Measurements from ENCODE around the gene HDGF. TPM values are rescaled to one million over a fixed set of nuclear protein-coding genes. Genes with fewer than 3 reads are reported as not detected.

The HDGF gene
- total RNA-seq, 1 experiment from 2014 or later: 327 TPM

DNA sequence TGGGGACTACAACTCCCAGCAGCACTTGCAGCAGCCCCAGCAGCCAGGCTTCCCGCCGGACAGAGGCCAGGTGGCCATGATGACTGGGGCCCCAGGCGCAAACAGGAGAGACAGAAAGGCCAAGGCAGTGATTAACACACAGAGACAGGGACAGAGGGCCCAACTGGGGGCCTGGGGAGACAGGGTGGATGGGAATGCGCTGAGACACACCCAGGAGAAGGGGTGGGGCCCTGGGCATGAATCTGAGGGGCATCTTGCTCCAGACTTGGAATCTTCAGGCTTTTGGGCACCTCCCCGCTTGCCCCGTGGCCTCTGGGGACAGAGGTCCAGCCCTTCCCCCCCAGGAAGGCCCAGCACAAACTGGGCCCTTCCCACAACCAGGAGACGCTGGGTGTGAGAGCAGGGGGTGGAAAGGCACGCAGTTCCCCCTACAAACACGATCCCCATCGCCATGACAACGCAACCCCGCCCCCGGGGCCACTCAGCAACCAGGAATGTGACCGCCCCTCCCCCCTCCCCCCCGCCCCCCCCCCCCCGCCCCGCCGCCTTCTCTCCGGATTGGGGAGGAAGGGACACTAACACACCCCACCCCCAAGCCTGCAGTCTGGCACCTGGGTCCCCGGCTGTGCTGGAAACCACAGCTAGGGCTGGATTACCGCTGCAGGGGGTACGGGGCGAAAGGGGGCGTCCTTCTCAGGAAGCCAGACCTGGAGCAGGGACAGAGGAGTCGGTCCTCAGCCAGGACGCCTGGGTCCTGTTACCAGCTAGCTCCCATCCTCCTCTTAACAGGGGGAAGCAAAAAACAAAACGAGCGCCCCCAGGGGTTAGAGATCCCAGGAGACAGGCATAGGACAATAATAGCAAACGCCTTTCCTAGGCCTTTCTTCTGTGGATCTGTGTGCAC, 4.5 kb downstream of the HDGF start:
- peak; percentile 96 for DNase-seq (ENCODE audit: low read depth)

GRCh38 chr1:156746406-156746727, 5.1 kb downstream of the HDGF start:
- DNase-seq (ENCODE audit: low read depth): no peak

DNA sequence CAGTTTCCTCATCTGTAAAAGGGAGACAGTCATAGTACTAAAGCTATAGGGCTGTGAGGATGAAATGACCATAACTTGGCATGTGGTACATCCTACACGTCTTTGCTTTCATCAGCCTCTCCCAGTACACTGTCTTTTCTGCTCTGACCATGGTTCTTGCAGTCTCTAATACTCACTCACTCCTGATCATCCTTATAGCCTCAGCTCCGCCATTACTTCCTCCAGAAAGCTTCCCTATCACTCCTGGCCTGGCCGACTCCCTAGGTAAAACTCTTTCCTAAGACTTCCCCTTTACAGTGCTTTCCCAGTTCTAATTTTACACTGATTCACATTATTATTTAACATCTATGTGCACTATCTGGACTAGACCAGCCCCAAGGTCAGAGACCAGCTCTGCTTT, 5.6 kb downstream of the HDGF start:
- no peak for DNase-seq (ENCODE audit: low read depth)

DNA sequence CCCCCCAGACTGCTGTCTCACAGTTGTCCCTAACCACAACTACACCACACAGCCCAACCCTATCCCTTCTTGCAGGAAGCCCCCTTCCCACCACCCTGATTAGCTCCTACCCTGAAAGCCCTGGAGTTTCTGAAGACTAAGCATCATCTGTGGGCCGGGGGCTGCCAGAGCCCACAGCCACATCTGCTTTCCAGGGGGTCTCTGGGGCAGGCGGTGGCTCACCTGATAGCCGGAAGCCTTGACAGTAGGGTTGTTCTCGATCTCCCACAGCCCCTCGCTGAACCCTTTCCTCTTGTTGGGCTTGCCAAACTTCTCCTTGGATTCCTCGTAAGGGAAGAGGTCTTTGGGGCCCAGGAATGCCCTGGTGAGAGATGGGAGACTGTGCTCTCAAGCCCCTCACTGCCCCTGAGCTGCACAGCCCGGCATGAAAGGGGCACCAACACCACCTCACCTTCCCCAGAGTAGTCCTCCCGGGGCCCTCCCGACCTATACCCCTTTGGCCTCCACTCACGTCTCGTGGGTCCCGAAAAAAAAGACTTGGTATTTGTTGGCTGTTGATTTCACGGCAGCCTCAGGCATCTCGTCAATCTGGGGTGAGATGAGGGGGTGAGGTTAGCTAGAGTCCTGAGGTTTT, 6.6 kb downstream of the HDGF start:
- DNase-seq (ENCODE audit: low read depth): no peak

DNA sequence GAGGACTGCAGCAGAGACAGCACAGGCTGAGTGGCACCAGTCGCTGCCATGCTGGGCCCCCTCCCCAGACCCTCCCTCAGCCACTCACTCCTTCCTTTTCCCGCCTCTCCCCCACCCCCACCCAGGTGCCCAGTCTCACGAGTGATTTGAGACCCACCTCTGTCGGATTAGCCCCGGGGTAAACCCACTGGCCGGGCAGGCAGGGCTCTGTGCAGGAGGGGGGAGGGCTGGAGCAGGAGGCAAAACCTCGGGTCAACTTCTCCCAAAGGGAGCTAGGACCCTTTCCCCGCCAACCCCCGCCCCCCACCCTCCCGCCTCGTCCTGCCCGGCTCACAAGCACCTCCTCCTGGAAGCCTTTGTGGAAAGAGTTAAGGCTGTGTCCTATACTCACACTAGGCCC, 7.1 kb downstream of the HDGF start:
- no peak for DNase-seq (ENCODE audit: low read depth)

- DNase-seq (ENCODE audit: low read depth): no peak
Observed at GRCh38 chr1:156743367-156744302, 7.8 kb downstream of the HDGF start.

- DNase-seq (ENCODE audit: low read depth): no peak
Observed at GRCh38 chr1:156742801-156743200, 8.7 kb downstream of the HDGF start.

DNA sequence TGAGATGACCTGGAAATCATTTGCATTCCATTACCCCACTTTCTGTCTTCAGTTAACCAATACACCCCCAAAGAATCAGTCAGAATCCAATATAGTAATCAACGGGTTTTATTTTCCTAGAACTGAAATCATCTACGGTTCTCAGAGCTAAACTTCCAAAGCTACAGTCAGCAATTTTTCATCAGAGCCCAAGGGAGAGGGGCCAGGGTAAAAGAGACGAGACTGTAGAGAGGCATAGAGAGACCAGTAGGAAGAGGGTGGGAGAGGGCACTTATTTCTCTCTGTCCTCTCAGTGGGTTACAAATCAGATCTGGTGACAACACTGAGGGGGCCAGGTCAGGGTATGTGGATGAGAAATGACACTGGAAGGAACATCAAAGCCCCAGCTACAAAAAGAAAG, 9.5 kb downstream of the HDGF start:
- DNase-seq (ENCODE audit: low read depth): no peak

- no peak for DNase-seq (ENCODE audit: low read depth)
Observed at GRCh38 chr1:156741481-156741983, 9.9 kb downstream of the HDGF start.

GRCh38 chr1:156740741-156741480, 10.6 kb downstream of the HDGF start, which contains the start of gene MRPL24:
Gene MRPL24, minus strand, starts transcription at chr1:156741088. Its CDS starts 2,384 bp downstream, at chr1:156738704.
- peak; percentile 99 for DNase-seq (ENCODE audit: low read depth)

GRCh38 chr1:156740237-156740740, 11.2 kb downstream of the HDGF start:
- peak; percentile 31 for DNase-seq (ENCODE audit: low read depth)

DNA sequence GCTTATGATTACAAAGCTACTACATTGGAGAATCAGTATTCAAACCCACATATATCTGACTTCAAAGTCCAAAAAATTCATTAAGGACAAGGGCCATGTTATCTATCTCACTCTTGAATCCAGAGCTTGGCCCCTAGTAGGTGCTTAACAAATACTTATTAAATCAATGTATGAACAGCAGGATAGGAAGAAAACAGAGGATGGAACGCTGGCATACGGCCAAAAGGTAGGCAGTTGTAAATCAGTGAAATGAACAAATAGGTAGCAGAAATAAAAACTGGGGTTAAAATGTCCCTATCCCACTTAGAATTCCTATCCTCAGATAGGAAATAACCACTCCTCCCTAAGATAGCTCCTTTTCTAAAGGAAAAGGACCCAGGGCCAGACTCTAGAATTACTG, 12.6 kb downstream of the HDGF start:
- no peak for DNase-seq (ENCODE audit: low read depth)

- no peak for DNase-seq (ENCODE audit: low read depth)
Observed at GRCh38 chr1:156738407-156738806, 13.1 kb downstream of the HDGF start.

- no peak for DNase-seq (ENCODE audit: low read depth)
Observed at GRCh38 chr1:156733989-156734584, 17.4 kb downstream of the HDGF start.

- peak; percentile 97 for DNase-seq (ENCODE audit: low read depth)
Observed at GRCh38 chr1:156728599-156729462, 22.6 kb downstream of the HDGF start, which contains the start of gene ISG20L2. Gene ISG20L2, minus strand, starts transcription at chr1:156728766. Its CDS starts 1,114 bp downstream, at chr1:156727652.

DNA sequence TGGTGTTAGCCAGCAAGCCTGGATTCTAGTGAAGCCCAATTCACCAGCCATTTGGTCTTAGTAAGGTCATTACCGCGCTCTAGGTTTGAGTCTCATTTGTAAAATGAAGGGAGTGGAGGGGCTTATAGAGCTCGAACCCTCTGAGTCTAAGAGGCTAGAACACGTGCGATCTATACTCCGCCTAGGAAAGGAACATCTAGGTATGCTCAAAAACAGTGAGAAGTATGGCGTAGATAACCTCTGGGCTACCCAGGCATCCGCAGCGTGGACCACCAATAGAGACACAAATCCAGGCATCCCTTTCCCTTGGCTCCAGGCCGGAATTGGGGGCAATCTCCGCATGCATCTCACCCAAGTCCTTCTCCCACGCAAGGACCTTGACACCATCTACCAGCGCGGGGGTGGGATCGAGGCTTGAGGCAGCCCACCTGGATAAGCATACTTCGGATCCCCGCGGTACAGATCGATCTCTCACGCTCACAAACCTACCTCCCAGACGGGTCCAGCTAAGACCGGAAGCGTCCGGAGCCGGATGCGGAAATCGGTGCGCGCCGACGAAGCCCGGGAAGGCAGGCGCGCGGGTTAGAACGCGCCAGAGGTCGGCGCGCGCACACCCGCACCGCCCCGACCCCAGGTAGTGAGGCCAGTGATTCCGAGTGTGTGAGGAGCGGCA, 23.4 kb downstream of the HDGF start, which contains the start of gene METTL25B:
METTL25B (plus strand) TSS at position 544 of the 673 bp plus-strand sequence. CDS start 636 bp downstream, outside the sequence.
- DNase-seq (ENCODE audit: low read depth): peak; percentile 77

GRCh38 chr1:156727492-156727891, 24.0 kb downstream of the HDGF start:
- no peak for DNase-seq (ENCODE audit: low read depth)

DNA sequence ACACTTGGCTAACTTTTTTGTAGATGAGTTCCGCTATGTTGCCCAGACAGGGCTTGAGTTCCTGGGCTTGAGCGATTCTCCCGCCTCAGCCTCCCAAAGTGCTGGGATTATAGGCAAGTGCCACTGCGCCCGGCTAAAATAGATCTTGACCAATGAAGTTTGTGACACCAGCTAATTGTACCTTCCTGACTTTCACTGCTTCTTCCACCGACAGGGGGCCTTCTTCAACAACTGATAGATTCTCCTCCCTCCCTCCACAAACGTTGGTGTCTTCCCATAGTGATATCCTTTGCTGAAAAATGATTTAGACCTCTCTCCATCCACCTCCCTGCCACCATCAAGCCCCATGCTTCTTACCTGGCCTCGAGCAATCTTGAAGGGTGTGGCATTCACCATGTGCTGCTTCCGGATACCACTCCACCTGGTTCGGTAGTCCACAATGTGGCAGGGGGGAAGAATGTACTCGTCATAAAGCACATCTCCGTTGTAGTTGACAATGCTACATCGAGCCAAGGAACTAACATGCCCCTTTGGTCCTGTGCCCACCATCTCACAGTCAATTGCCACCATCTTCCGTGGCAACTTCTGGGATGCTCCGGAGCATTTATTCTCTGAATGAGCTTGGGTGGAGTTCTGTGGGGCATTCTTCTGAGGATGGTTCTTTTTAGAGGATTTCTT, 24.8 kb downstream of the HDGF start:
- peak; percentile 69 for DNase-seq (ENCODE audit: low read depth)
